Mesenchymal stem cell (in vitro differentiated cells and primary cell): ENCODE results near the gene ZFP36L1.

Experiments
- DNase-seq: peaks from one replicate; pipeline ENCODE4 v3.0.0-alpha.2; 2013
- H2AFZ ChIP-seq: one replicate; pipeline ENCODE4 v1.6.1; 2013; ENCODE audit warnings: low read depth, mild to moderate bottlenecking, control low read depth, inconsistent platforms, low read length, moderate library complexity
- H2AK5ac ChIP-seq: 2 replicates; pipeline ENCODE4 v1.6.1; 2013; ENCODE audit warnings: low read length, moderate library complexity, mild to moderate bottlenecking, inconsistent platforms; ENCODE audit not compliant: severe bottlenecking
- H2BK120ac ChIP-seq: one replicate; pipeline ENCODE4 v1.6.1; 2013; ENCODE audit warnings: low read depth, mild to moderate bottlenecking, inconsistent platforms, low read length, moderate library complexity
- H2BK12ac ChIP-seq, 2 experiments: one replicate each; pipeline ENCODE4 v1.6.1; 2013; ENCODE audit warnings: inconsistent platforms in 2 of 2, low read length in 2 of 2, mild to moderate bottlenecking in 2 of 2, moderate library complexity in 2 of 2, control low read depth in 1 of 2
- H2BK15ac ChIP-seq: one replicate; pipeline ENCODE4 v1.6.1; 2013; ENCODE audit warnings: mild to moderate bottlenecking, low read depth, inconsistent platforms; ENCODE audit not compliant: poor library complexity, severe bottlenecking
- H2BK5ac ChIP-seq: 2 replicates; pipeline ENCODE4 v1.6.1; 2013; ENCODE audit warnings: low read depth, mild to moderate bottlenecking, low read length, control low read depth, inconsistent platforms; ENCODE audit not compliant: poor library complexity, severe bottlenecking
- H3K14ac ChIP-seq, 2 experiments: one replicate each; pipeline ENCODE4 v1.6.1; 2013; ENCODE audit warnings: inconsistent platforms in 2 of 2, low read length in 2 of 2, control low read depth in 1 of 2, mild to moderate bottlenecking in 1 of 2, moderate library complexity in 1 of 2
- H3K18ac ChIP-seq, 2 experiments: one replicate each; pipeline ENCODE4 v1.6.1; 2013; ENCODE audit warnings: inconsistent platforms in 2 of 2, low read length in 2 of 2, control low read depth in 1 of 2, low read depth in 1 of 2, mild to moderate bottlenecking in 1 of 2
- H3K23ac ChIP-seq, 2 experiments: one replicate each; pipeline ENCODE4 v1.6.1; 2013; ENCODE audit warnings: inconsistent platforms in 2 of 2, low read length in 2 of 2, mild to moderate bottlenecking in 2 of 2, moderate library complexity in 2 of 2, control low read depth in 1 of 2
- H3K27ac ChIP-seq: 2 replicates; pipeline ENCODE4 v1.5.1; 2013; ENCODE audit warnings: mild to moderate bottlenecking, moderate library complexity, low read length, control low read depth, inconsistent platforms; ENCODE audit not compliant: poor library complexity, severe bottlenecking
- H3K27me3 ChIP-seq, 2 experiments: 2 replicates each; pipeline versions ENCODE4 v1.6.1 to v1.7.0; 2013; ENCODE audit warnings: low read length in 2 of 2, mild to moderate bottlenecking in 2 of 2, moderate library complexity in 2 of 2, control low read depth in 1 of 2, inconsistent platforms in 1 of 2; ENCODE audit not compliant: control insufficient read depth in 1 of 2, insufficient read depth in 1 of 2
- H3K36me3 ChIP-seq, 2 experiments: 2 replicates each; pipeline versions ENCODE4 v1.6.1 to v1.7.0; 2013; ENCODE audit warnings: low read length in 2 of 2, control low read depth in 1 of 2, inconsistent platforms in 1 of 2, low read depth in 1 of 2, mild to moderate bottlenecking in 1 of 2; ENCODE audit not compliant: insufficient read depth in 2 of 2, control insufficient read depth in 1 of 2
- H3K4ac ChIP-seq, 2 experiments: one replicate each; pipeline ENCODE4 v1.6.1; 2013; ENCODE audit warnings: inconsistent platforms in 2 of 2, low read length in 2 of 2, mild to moderate bottlenecking in 2 of 2, moderate library complexity in 2 of 2, control low read depth in 1 of 2, low read depth in 1 of 2
- H3K4me1 ChIP-seq: 2 replicates; pipeline ENCODE4 v1.6.1; 2013; ENCODE audit warnings: low read depth, low read length, control low read depth; ENCODE audit not compliant: control insufficient read depth, insufficient read depth
- H3K4me2 ChIP-seq: 2 replicates; pipeline ENCODE4 v1.6.1; 2013; ENCODE audit warnings: low read length, mild to moderate bottlenecking, inconsistent platforms; ENCODE audit not compliant: poor library complexity, severe bottlenecking
- H3K4me3 ChIP-seq, 2 experiments: 2 replicates each; pipeline versions ENCODE4 v1.5.1 to v1.7.0; 2013; ENCODE audit warnings: low read length in 2 of 2, mild to moderate bottlenecking in 2 of 2, control low read depth in 1 of 2, low read depth in 1 of 2; ENCODE audit not compliant: insufficient read depth in 1 of 2
- H3K79me1 ChIP-seq: replicated peaks from 2 replicates; pipeline ENCODE4 v1.6.1; 2013; ENCODE audit warnings: mild to moderate bottlenecking, control low read depth, low read length, inconsistent platforms; ENCODE audit not compliant: poor library complexity, severe bottlenecking
- H3K9ac ChIP-seq: 2 replicates; pipeline ENCODE4 v1.7.0; 2013; ENCODE audit warnings: mild to moderate bottlenecking, low read length, moderate library complexity
- H3K9me3 ChIP-seq: 2 replicates; pipeline ENCODE4 v1.7.0; 2013; ENCODE audit warnings: mild to moderate bottlenecking, low read length; ENCODE audit not compliant: control insufficient read depth
- H4K8ac ChIP-seq: one replicate; pipeline ENCODE4 v1.6.1; 2013; ENCODE audit warnings: inconsistent platforms, mild to moderate bottlenecking, low read length, moderate library complexity
- H4K91ac ChIP-seq: one replicate; pipeline ENCODE4 v1.6.1; 2013; ENCODE audit warnings: mild to moderate bottlenecking, low read length, inconsistent platforms
- WGBS: methylation state at CpG from one replicate; pipeline ENCODE4 v1.1.7; 2013; ENCODE audit warnings: mixed read lengths; 5-methylcytosine and 5-hydroxymethylcytosine counted together

Gene ZFP36L1

GRCh38 chr14:68808696-68809480, 16.0 kb upstream of the ZFP36L1 start:
- peak overlapping the region; percentile 95 for H4K91ac ChIP-seq
- peaks cover 34% of the 10 kb centered on the region for H3K4me1 ChIP-seq
- peak overlapping the region; percentile 34 for H2AK5ac ChIP-seq
- no peak overlapping the region for H3K4me2 ChIP-seq
- no peaks in the 10 kb centered on the region for H3K9me3 ChIP-seq
- H2AFZ ChIP-seq = no peak overlapping the region
- peak overlapping the region; percentile 22 for H3K9ac ChIP-seq
- no peak overlapping the region for H3K27ac ChIP-seq
- no peak overlapping the region for H2BK5ac ChIP-seq
- no peaks in the 10 kb centered on the region for H3K27me3 ChIP-seq
- H4K8ac ChIP-seq = peak overlapping the region; percentile 93
- peak overlapping the region; percentile 84 to 93 for H3K18ac ChIP-seq
- H3K14ac ChIP-seq = peak overlapping the region in 1 of 2 experiments; percentile 68
- H2BK15ac ChIP-seq = peak overlapping the region; percentile 95
- no peak for DNase-seq
- peak overlapping the region; percentile 54 for H2BK120ac ChIP-seq
- H3K23ac ChIP-seq = peak overlapping the region in 1 of 2 experiments; percentile 46
- H2BK12ac ChIP-seq = peak overlapping the region; percentile 84 to 100
- WGBS = 93% methylated on average over 4 of the region's 7 CpGs
- no peaks in the 10 kb centered on the region for H3K36me3 ChIP-seq
- peak overlapping the region; percentile 88 to 90 for H3K4ac ChIP-seq
- no peak overlapping the region for H3K4me3 ChIP-seq
- H3K79me1 ChIP-seq = peaks cover 25% of the 10 kb centered on the region

- Histone ChIP-seq H2BK12ac (peak overlapping the region; percentile 85 to 100), H3K9me3 (no peaks in the 10 kb centered on the region), H2AFZ (no peak overlapping the region), H3K36me3 (no peaks in the 10 kb centered on the region), H3K4me1 (peaks cover 26% of the 10 kb centered on the region), H3K18ac (peak overlapping the region; percentile 84 to 86), H3K27me3 (no peaks in the 10 kb centered on the region), H3K23ac (no peak overlapping the region), H2BK15ac (peak overlapping the region; percentile 64), H3K27ac (no peak overlapping the region), H3K4me3 (no peak overlapping the region), H2AK5ac (peak overlapping the region; percentile 23), H4K8ac (peak overlapping the region; percentile 84), H2BK120ac (peak overlapping the region; percentile 55), H3K9ac (no peak overlapping the region), H2BK5ac (no peak overlapping the region), H3K79me1 (peaks cover 19% of the 10 kb centered on the region), H3K4ac (peak overlapping the region; percentile 90 to 97), H3K4me2 (no peak overlapping the region), H4K91ac (peak overlapping the region; percentile 95), H3K14ac (peak overlapping the region in 1 of 2 experiments; percentile 82)
- WGBS = 90% methylated on average over 7 of the region's 7 CpGs
- no peak for DNase-seq
Measured at GRCh38 chr14:68807987-68808386, 15.1 kb upstream of the ZFP36L1 start.

- Histone ChIP-seq H3K9ac (peak overlapping the region; percentile 71), H3K36me3 (no peaks in the 10 kb centered on the region), H2AK5ac (no peak overlapping the region), H3K27me3 (no peaks in the 10 kb centered on the region), H4K8ac (peak overlapping the region; percentile 39), H2BK12ac (peak overlapping the region; percentile 28 to 82), H2BK15ac (no peak overlapping the region), H3K18ac (peak overlapping the region; percentile 72 to 92), H3K4me1 (peaks cover 23% of the 10 kb centered on the region), H4K91ac (peak overlapping the region; percentile 77), H3K14ac (peak overlapping the region in 1 of 2 experiments; percentile 36), H3K27ac (peak overlapping the region; percentile 74), H3K4ac (peak overlapping the region; percentile 78 to 97), H2AFZ (no peak overlapping the region), H2BK5ac (no peak overlapping the region), H2BK120ac (peak overlapping the region; percentile 74), H3K9me3 (peaks cover 2% of the 10 kb centered on the region), H3K79me1 (peaks cover 15% of the 10 kb centered on the region), H3K4me2 (no peak overlapping the region), H3K23ac (no peak overlapping the region), H3K4me3 (no peak overlapping the region)
- peak; percentile 96 for DNase-seq
- 3% methylated on average over 10 of the region's 10 CpGs for WGBS
Measured at GRCh38 chr14:68807148-68807600, 14.3 kb upstream of the ZFP36L1 start.

- H3K18ac ChIP-seq = peak overlapping the region; percentile 93 to 99
- peak overlapping the region in 1 of 2 experiments; percentile 99 for H3K14ac ChIP-seq
- H3K4me1 ChIP-seq = peaks cover 23% of the 10 kb centered on the region
- no peak overlapping the region for H2AFZ ChIP-seq
- H2BK5ac ChIP-seq = peak overlapping the region; percentile 8
- peaks cover 7% of the 10 kb centered on the region for H3K9me3 ChIP-seq
- H4K91ac ChIP-seq = peak overlapping the region; percentile 91
- H2BK12ac ChIP-seq = peak overlapping the region; percentile 22 to 100
- DNase-seq = peak; percentile 25
- peak overlapping the region; percentile 39 for H4K8ac ChIP-seq
- no peaks in the 10 kb centered on the region for H3K36me3 ChIP-seq
- H3K4ac ChIP-seq = peak overlapping the region; percentile 89 to 97
- peak overlapping the region in 1 of 2 experiments; percentile 98 for H3K23ac ChIP-seq
- H3K9ac ChIP-seq = peak overlapping the region; percentile 71
- peak overlapping the region; percentile 37 for H2AK5ac ChIP-seq
- H3K79me1 ChIP-seq = peaks cover 15% of the 10 kb centered on the region
- peak overlapping the region in 1 of 2 experiments; percentile 30 for H3K4me3 ChIP-seq
- H3K27me3 ChIP-seq = no peaks in the 10 kb centered on the region
- H3K27ac ChIP-seq = peak overlapping the region; percentile 74
- WGBS = 96% methylated on average over 3 of the region's 4 CpGs
- H3K4me2 ChIP-seq = no peak overlapping the region
- peak overlapping the region; percentile 74 for H2BK120ac ChIP-seq
- H2BK15ac ChIP-seq = peak overlapping the region; percentile 88
Measured at GRCh38 chr14:68806526-68807147, 13.8 kb upstream of the ZFP36L1 start.
